NCI-H345 treated with DMSO at 0.1 percent for 48 hours (cell line): ENCODE measurements around the gene NRP2.

Experiments used
- DNase-seq: peaks from one replicate; lab custom pipeline; 2025; ENCODE audit not compliant: unreplicated experiment; lab: John Stamatoyannopoulos, UW

Gene NRP2

GRCh38 chr2:205682239-205682970 is at the start of gene NRP2:
Gene NRP2, plus strand, starts transcription at chr2:205682501. Its CDS starts 790 bp downstream, at chr2:205683291.
- peak; percentile 74 for DNase-seq

- no peak for DNase-seq
Measured at GRCh38 chr2:205633994-205634393, 48.3 kb upstream of the NRP2 start.

GRCh38 chr2:205636549-205637319 is 45.6 kb upstream of the NRP2 start:
- DNase-seq: no peak

GRCh38 chr2:205637320-205637602 is 45.0 kb upstream of the NRP2 start:
- DNase-seq: no peak

- DNase-seq: no peak
Measured at GRCh38 chr2:205637779-205638503, 44.4 kb upstream of the NRP2 start.

- DNase-seq: no peak
Measured at GRCh38 chr2:205640716-205641115, 41.6 kb upstream of the NRP2 start.

- no peak for DNase-seq
Measured at GRCh38 chr2:205642599-205643356, 39.5 kb upstream of the NRP2 start.

GRCh38 chr2:205643391-205643885 is 38.9 kb upstream of the NRP2 start:
- DNase-seq: no peak

GRCh38 chr2:205644018-205644417 is 38.3 kb upstream of the NRP2 start:
- no peak for DNase-seq

- DNase-seq: no peak
Measured at GRCh38 chr2:205646680-205647079, 35.6 kb upstream of the NRP2 start.

- DNase-seq: no peak
Measured at GRCh38 chr2:205650450-205650849, 31.9 kb upstream of the NRP2 start.

GRCh38 chr2:205650931-205651330 is 31.4 kb upstream of the NRP2 start:
- DNase-seq: no peak

GRCh38 chr2:205651719-205652118 is 30.6 kb upstream of the NRP2 start:
- no peak for DNase-seq

GRCh38 chr2:205654878-205655605 is 27.3 kb upstream of the NRP2 start:
- DNase-seq: no peak

- no peak for DNase-seq
Measured at GRCh38 chr2:205655779-205656456, 26.4 kb upstream of the NRP2 start.

GRCh38 chr2:205656461-205656860 is 25.8 kb upstream of the NRP2 start:
- no peak for DNase-seq

- no peak for DNase-seq
Measured at GRCh38 chr2:205656941-205657340, 25.4 kb upstream of the NRP2 start.

- DNase-seq: no peak
Measured at GRCh38 chr2:205657579-205657978, 24.7 kb upstream of the NRP2 start.

- no peak for DNase-seq
Measured at GRCh38 chr2:205658068-205658467, 24.2 kb upstream of the NRP2 start.

- DNase-seq: no peak
Measured at GRCh38 chr2:205658572-205658971, 23.7 kb upstream of the NRP2 start.
